ENCODE results near the gene PAFAH1B2. TPM values are rescaled to one million over a fixed set of nuclear protein-coding genes. Genes with fewer than 3 reads are reported as not detected.
"Not testable (repeated sequence)": the region's sequence is repeated elsewhere in the genome, so short reads cannot be mapped to it uniquely, and the experiment has no call there.

PAFAH1B2 gene
- total RNA-seq, 1 experiment from 2014 or later: 153 TPM

DNA sequence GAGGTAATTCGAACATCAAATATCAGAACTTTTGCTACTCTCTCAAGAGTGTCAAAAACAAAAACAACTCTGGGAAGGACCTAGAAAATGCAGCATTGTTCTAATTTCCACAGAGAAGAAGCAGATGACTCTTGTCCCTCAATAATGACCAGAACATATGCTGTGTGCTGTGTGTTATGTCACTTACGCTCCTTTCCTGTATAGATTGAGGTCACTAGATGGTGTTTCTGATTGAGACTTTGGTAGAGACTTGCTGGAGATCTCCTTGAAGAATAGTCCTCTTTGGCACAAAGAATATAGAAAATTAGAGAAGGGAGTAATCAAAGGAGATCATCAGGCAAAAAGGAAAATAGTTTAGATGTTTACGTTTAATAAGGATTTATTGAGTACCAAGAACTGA, 43.5 kb upstream of the PAFAH1B2 start:
- H3K9me3 ChIP-seq (ENCODE audit: low read depth, low read length, poor library complexity, severe bottlenecking): no peaks in the 10 kb centered on the region
- BruUV-seq (replicated peaks): no TSS peak
- H3K27me3 ChIP-seq (replicated peaks; ENCODE audit: insufficient read depth, low read depth, low read length, poor library complexity): no peaks in the 10 kb centered on the region
- intact Hi-C loops (cut with micrococcal nuclease; ENCODE audit: unreplicated experiment): no loop called here
- CTCF ChIA-PET: no interaction called here
- POLR2A ChIA-PET (ENCODE audit: low non-redundant PET): no interaction called here
- no peak for DNase-seq (ENCODE audit: low spot score)
- no peaks in the 10 kb centered on the region for H3K36me3 ChIP-seq (ENCODE audit: insufficient read depth, low read length, poor library complexity, severe bottlenecking)
- peaks cover 23% of the 10 kb centered on the region for H3K4me1 ChIP-seq (ENCODE audit: insufficient read depth, low read length, poor library complexity, severe bottlenecking)
- TF ChIP-seq, protein P1, sequence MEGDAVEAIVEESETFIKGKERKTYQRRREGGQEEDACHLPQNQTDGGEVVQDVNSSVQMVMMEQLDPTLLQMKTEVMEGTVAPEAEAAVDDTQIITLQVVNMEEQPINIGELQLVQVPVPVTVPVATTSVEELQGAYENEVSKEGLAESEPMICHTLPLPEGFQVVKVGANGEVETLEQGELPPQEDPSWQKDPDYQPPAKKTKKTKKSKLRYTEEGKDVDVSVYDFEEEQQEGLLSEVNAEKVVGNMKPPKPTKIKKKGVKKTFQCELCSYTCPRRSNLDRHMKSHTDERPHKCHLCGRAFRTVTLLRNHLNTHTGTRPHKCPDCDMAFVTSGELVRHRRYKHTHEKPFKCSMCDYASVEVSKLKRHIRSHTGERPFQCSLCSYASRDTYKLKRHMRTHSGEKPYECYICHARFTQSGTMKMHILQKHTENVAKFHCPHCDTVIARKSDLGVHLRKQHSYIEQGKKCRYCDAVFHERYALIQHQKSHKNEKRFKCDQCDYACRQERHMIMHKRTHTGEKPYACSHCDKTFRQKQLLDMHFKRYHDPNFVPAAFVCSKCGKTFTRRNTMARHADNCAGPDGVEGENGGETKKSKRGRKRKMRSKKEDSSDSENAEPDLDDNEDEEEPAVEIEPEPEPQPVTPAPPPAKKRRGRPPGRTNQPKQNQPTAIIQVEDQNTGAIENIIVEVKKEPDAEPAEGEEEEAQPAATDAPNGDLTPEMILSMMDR (conservative IDR thresholded peaks at IDR 0.05; ENCODE audit: low read depth, low read length): no peak
- no peak for TF ChIP-seq EZH2 (IDR thresholded peaks at IDR 0.05; ENCODE audit: borderline replicate concordance, low read depth, low read length, poor library complexity, severe bottlenecking)
- no peak overlapping the region for H3K27ac ChIP-seq (ENCODE audit: low read depth, low read length, poor library complexity, severe bottlenecking)
- no peak overlapping the region for H3K4me3 ChIP-seq (ENCODE audit: low read depth, low read length, poor library complexity, severe bottlenecking)

DNA sequence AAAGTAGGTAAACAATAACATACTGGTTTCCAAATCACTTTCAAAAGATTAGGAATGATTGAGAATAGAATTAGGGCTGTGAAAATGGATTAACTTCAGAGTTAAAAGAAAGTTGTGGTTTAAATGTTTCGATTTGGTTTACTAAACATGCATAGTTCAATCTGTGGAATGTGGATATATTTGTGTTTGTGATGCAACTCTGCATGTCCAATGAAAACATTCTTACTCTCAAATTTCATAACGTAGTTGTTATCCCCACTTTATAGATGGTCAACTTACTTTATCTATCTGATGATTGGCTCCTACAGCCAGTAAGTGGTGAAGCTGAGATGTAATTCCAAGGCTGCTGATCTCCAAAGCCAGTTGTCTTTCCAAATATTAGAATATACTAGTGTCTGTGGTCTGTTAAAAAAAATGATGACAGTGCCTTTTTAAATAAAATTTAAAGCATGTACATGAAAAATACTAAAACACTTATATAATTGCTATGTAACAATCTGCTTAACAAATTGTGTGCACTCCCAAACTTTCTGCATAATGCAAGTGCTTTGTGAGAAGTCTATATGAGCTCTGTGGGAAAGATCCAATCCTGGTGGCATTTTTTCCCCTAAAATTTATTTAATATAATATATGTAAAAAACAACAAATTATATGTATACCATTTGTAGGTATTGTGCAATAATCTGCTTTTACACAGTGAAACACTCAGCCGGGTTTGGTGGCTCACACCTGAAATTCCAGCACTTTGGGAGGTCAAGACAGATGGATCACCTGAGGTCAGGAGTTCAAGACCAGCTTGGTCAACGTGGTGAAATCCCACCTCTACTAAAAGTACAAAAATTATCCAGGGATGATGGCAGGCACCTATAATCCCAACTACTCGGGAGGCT, 36.1 kb upstream of the PAFAH1B2 start:
- Histone ChIP-seq H3K27ac (ENCODE audit: low read depth, low read length, poor library complexity, severe bottlenecking) (no peak overlapping the region), H3K4me3 (ENCODE audit: low read depth, low read length, poor library complexity, severe bottlenecking) (no peak overlapping the region), H3K9me3 (ENCODE audit: low read depth, low read length, poor library complexity, severe bottlenecking) (no peaks in the 10 kb centered on the region), H3K36me3 (ENCODE audit: insufficient read depth, low read length, poor library complexity, severe bottlenecking) (no peaks in the 10 kb centered on the region), H3K4me1 (ENCODE audit: insufficient read depth, low read length, poor library complexity, severe bottlenecking) (peaks cover 7% of the 10 kb centered on the region), H3K27me3 (replicated peaks; ENCODE audit: insufficient read depth, low read depth, low read length, poor library complexity) (no peaks in the 10 kb centered on the region)
- intact Hi-C loops (cut with micrococcal nuclease; ENCODE audit: unreplicated experiment): loop anchor here (5.0 kb wide), 1 partner anchor 336 kb away; the partner anchor contains the start of gene BUD13
- CTCF ChIA-PET: interaction anchor here (0.5 kb wide), 1 partner anchor 31 kb away, joined by 9 read pairs; no protein-coding TSS in a partner anchor
- TF ChIP-seq, protein P1 (conservative IDR thresholded peaks at IDR 0.05; ENCODE audit: low read depth, low read length): no peak
- BruUV-seq (replicated peaks): no TSS peak
- no peak for DNase-seq (ENCODE audit: low spot score)
- POLR2A ChIA-PET (ENCODE audit: low non-redundant PET): no interaction called here

DNA sequence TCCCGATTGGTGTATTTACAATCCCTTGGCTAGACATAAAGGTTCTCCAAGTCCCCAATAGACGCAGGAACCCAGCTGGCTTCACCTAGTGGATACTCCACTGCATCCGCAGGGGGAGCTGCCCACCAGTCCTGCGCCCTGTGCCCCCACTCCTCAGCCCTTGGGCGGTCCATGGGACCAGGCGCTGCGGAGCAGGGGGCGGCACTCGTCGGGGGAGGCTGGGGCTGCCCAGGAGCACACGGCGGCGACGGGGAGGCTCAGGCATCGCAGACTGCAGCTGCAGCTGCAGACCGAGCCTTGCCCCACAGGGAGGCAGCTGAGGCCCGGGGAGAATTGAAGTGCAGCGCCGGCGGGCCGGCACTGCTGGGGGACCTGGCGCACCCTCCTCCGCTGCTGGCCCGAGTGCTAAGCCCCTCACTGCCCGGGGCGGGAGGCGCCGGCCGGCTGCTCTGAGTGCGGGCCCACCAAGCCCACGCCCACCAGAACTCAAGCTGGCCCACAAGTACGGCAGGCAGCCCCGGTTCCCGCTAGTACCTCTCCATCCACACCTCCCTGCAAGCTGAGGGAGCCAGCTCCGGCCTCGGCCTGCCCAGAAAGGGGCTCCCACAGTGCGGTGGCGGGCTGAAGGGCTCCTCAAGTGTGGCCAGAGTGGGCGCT, 33.7 kb upstream of the PAFAH1B2 start:
- no peaks in the 10 kb centered on the region for H3K27me3 ChIP-seq (replicated peaks; ENCODE audit: insufficient read depth, low read depth, low read length, poor library complexity)
- no peaks in the 10 kb centered on the region for H3K9me3 ChIP-seq (ENCODE audit: low read depth, low read length, poor library complexity, severe bottlenecking)
- no peak overlapping the region for H3K4me3 ChIP-seq (ENCODE audit: low read depth, low read length, poor library complexity, severe bottlenecking)
- no peaks in the 10 kb centered on the region for H3K36me3 ChIP-seq (ENCODE audit: insufficient read depth, low read length, poor library complexity, severe bottlenecking)
- CTCF ChIA-PET: interaction anchor here (1.0 kb wide), 1 partner anchor 319 kb away, joined by 3 read pairs; the partner anchor contains the start of gene APOA5
- H3K27ac ChIP-seq (ENCODE audit: low read depth, low read length, poor library complexity, severe bottlenecking): no peak overlapping the region
- no peak for DNase-seq (ENCODE audit: low spot score)
- BruUV-seq (replicated peaks): no TSS peak
- peaks cover 7% of the 10 kb centered on the region for H3K4me1 ChIP-seq (ENCODE audit: insufficient read depth, low read length, poor library complexity, severe bottlenecking)
- POLR2A ChIA-PET (ENCODE audit: low non-redundant PET): no interaction called here
- TF ChIP-seq, protein P1 (conservative IDR thresholded peaks at IDR 0.05; ENCODE audit: low read depth, low read length): no peak
- TF ChIP-seq EZH2 (IDR thresholded peaks at IDR 0.05; ENCODE audit: borderline replicate concordance, low read depth, low read length, poor library complexity, severe bottlenecking): no peak
- intact Hi-C loops (cut with micrococcal nuclease; ENCODE audit: unreplicated experiment): no loop called here

DNA sequence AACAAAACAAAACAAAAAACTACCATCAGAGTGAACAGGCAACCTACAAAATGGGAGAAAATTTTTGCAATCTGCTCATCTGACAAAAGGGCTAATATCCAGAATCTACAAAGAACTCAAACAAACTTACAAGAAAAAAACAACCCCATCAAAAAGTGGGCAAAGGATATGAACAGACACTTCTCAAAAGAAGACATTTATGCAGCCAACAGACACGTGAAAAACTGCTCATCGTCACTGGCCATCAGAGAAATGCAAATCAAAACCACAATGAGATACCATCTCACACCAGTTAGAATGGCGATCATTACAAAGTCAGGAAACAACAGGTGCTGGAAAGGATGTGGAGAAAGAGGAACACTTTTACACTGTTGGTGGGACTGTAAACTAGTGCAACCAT, 31.6 kb upstream of the PAFAH1B2 start:
- BruUV-seq (replicated peaks); H3K9me3 ChIP-seq (ENCODE audit: low read depth, low read length, poor library complexity, severe bottlenecking); H3K4me1 ChIP-seq (ENCODE audit: insufficient read depth, low read length, poor library complexity, severe bottlenecking); H3K27me3 ChIP-seq (replicated peaks; ENCODE audit: insufficient read depth, low read depth, low read length, poor library complexity); intact Hi-C loops (cut with micrococcal nuclease; ENCODE audit: unreplicated experiment); DNase-seq (ENCODE audit: low spot score); H3K4me3 ChIP-seq (ENCODE audit: low read depth, low read length, poor library complexity, severe bottlenecking); CTCF ChIA-PET; H3K27ac ChIP-seq (ENCODE audit: low read depth, low read length, poor library complexity, severe bottlenecking); POLR2A ChIA-PET (ENCODE audit: low non-redundant PET); H3K36me3 ChIP-seq (ENCODE audit: insufficient read depth, low read length, poor library complexity, severe bottlenecking): not testable (repeated sequence)

DNA sequence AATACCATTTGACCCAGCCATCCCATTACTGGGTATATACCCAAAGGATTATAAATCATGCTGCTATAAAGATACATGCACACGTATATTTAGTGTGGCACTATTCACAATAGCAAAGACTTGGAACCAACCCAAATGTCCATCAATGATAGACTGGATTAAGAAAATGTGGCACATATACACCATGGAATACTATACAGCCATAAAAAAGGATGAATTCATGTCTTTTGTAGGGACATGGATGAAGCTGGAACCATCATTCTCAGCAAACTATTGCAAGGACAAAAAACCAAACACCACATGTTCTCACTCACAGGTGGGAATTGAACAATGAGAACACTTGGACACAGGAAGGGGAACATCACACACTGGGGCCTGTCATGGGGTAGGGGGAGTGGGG, 31.1 kb upstream of the PAFAH1B2 start:
- CTCF ChIA-PET; DNase-seq (ENCODE audit: low spot score); H3K4me3 ChIP-seq (ENCODE audit: low read depth, low read length, poor library complexity, severe bottlenecking); H3K36me3 ChIP-seq (ENCODE audit: insufficient read depth, low read length, poor library complexity, severe bottlenecking); H3K9me3 ChIP-seq (ENCODE audit: low read depth, low read length, poor library complexity, severe bottlenecking); POLR2A ChIA-PET (ENCODE audit: low non-redundant PET); H3K27ac ChIP-seq (ENCODE audit: low read depth, low read length, poor library complexity, severe bottlenecking); H3K27me3 ChIP-seq (replicated peaks; ENCODE audit: insufficient read depth, low read depth, low read length, poor library complexity); intact Hi-C loops (cut with micrococcal nuclease; ENCODE audit: unreplicated experiment); BruUV-seq (replicated peaks); H3K4me1 ChIP-seq (ENCODE audit: insufficient read depth, low read length, poor library complexity, severe bottlenecking): not testable (repeated sequence)
